Activated CD8-positive, alpha-beta T cell treated with anti-CD3 and anti-CD28 coated beads for 36 hours (primary cell): ENCODE data around the gene DRD1. TPM values are rescaled to one million over a fixed set of nuclear protein-coding genes. Genes with fewer than 3 reads are reported as not detected.
"Not testable (repeated sequence)": the region's sequence is repeated elsewhere in the genome, so short reads cannot be mapped to it uniquely, and the experiment has no call there.

Experiments used
- ATAC-seq: fragments of 200-7000 bp; cut with Tn5 transposase; one replicate; pipeline ENCODE4 v1.10.0; 2021; ENCODE audit warnings: mild to moderate bottlenecking, moderate library complexity
- CTCF ChIA-PET: fragments of 350-600 bp; sonication (Branson Sonifier 250); formaldehyde crosslinking; loops from one replicate; lab custom pipeline; 2021; ENCODE audit warnings: antibody characterized with exemption; lab: Charles Lee
- POLR2A ChIA-PET: fragments of 350-600 bp; sonication (Branson Sonifier 250); formaldehyde crosslinking; loops from one replicate; lab custom pipeline; 2021; ENCODE audit warnings: antibody characterized with exemption; lab: Charles Lee
- DNase-seq: peaks from one replicate; pipeline ENCODE4 v3.0.0-alpha.2; 2020
- H3K27ac Mint-ChIP-seq: one replicate; pipeline ENCODE4 v1.8.0; 2021; ENCODE audit warnings: mild to moderate bottlenecking, mixed read lengths
- H3K27me3 Mint-ChIP-seq: one replicate; pipeline ENCODE4 v1.8.0; 2021; ENCODE audit warnings: mixed read lengths
- H3K36me3 Mint-ChIP-seq: one replicate; pipeline ENCODE4 v1.8.0; 2021; ENCODE audit warnings: low read depth, mixed read lengths
- H3K4me1 Mint-ChIP-seq: one replicate; pipeline ENCODE4 v1.8.0; 2021; ENCODE audit warnings: low read depth, mixed read lengths
- H3K4me3 Mint-ChIP-seq: one replicate; pipeline ENCODE4 v1.8.0; 2021; ENCODE audit warnings: mild to moderate bottlenecking, moderate library complexity, mixed read lengths
- H3K9me3 Mint-ChIP-seq: one replicate; pipeline ENCODE4 v1.8.0; 2021; ENCODE audit warnings: mixed read lengths
- CTCF ChIP-seq: fragments of 200-600 bp; IDR thresholded peaks from one replicate; pipeline ENCODE4 v1.8.0; 2022; ENCODE audit warnings: antibody characterized with exemption, mild to moderate bottlenecking
- intact Hi-C: fragments of 100-400 bp; cut with micrococcal nuclease; formaldehyde crosslinking; loops from one replicate; pipeline ENCODE4 v1.10.0; 2022
- total RNA-seq, 2 experiments: library from RNA; stranded (reverse); gene quantifications; one replicate each; pipeline ENCODE4 v1.2.3, GENCODE V29; 2021

Gene DRD1
- total RNA-seq, 2 experiments from 2014 or later: not detected

GRCh38 chr5:175447571-175447970, 3.6 kb upstream of the DRD1 start:
- H3K9me3 Mint-ChIP-seq: no peaks in the 10 kb centered on the region
- intact Hi-C loops: no loop called here
- no peak for TF ChIP-seq CTCF
- ChIA-PET CTCF (interaction anchor here (2.3 kb wide), 1 partner anchor 17 kb away, joined by 11 read pairs; no protein-coding TSS in a partner anchor), POLR2A (interaction anchor here (0.7 kb wide), 1 partner anchor 464 kb away, joined by 3 read pairs; no protein-coding TSS in a partner anchor)
- H3K4me1 Mint-ChIP-seq: peaks cover 5% of the 10 kb centered on the region
- peaks cover 39% of the 10 kb centered on the region for H3K27me3 Mint-ChIP-seq
- no peak for DNase-seq
- H3K4me3 Mint-ChIP-seq: no peak overlapping the region
- ATAC-seq: no peak
- no peaks in the 10 kb centered on the region for H3K36me3 Mint-ChIP-seq
- no peak overlapping the region for H3K27ac Mint-ChIP-seq

GRCh38 chr5:175446378-175446777, 2.4 kb upstream of the DRD1 start:
- DNase-seq, intact Hi-C loops, H3K27ac Mint-ChIP-seq, CTCF ChIA-PET, POLR2A ChIA-PET, H3K4me3 Mint-ChIP-seq, H3K36me3 Mint-ChIP-seq, H3K4me1 Mint-ChIP-seq, H3K9me3 Mint-ChIP-seq, ATAC-seq: not testable (repeated sequence)
- H3K27me3 Mint-ChIP-seq: peaks cover 47% of the 10 kb centered on the region

- ChIA-PET CTCF (interaction anchor here (1.0 to 2.9 kb wide), 6 partner anchors 14 to 494 kb away, joined by 3 to 14 read pairs (median 4); no protein-coding TSS in a partner anchor), POLR2A (no interaction called here)
- ATAC-seq: no peak
- intact Hi-C loops: loop anchor here (5.0 kb wide), 1 partner anchor 493 kb away; no protein-coding TSS in a partner anchor
- Mint-ChIP-seq H3K36me3 (no peaks in the 10 kb centered on the region), H3K27ac (no peak overlapping the region), H3K27me3 (peaks cover 55% of the 10 kb centered on the region), H3K4me1 (peaks cover 5% of the 10 kb centered on the region), H3K4me3 (peak overlapping the region; percentile 42), H3K9me3 (no peaks in the 10 kb centered on the region)
- peak; percentile 61 for TF ChIP-seq CTCF
- peak; percentile 17 for DNase-seq
Observed at GRCh38 chr5:175444905-175445456, 999 bp upstream of the DRD1 start.

- Mint-ChIP-seq H3K4me3 (no peak overlapping the region), H3K9me3 (no peaks in the 10 kb centered on the region), H3K36me3 (no peaks in the 10 kb centered on the region), H3K27ac (no peak overlapping the region), H3K4me1 (peaks cover 5% of the 10 kb centered on the region), H3K27me3 (peaks cover 59% of the 10 kb centered on the region)
- ATAC-seq: no peak
- DNase-seq: no peak
- intact Hi-C loops: loop anchor here (5.0 kb wide), 1 partner anchor 491 kb away; no protein-coding TSS in a partner anchor
- ChIA-PET CTCF (interaction anchor here (0.8 to 2.9 kb wide), 13 partner anchors 12 to 695 kb away, joined by 3 to 14 read pairs (median 3); no protein-coding TSS in a partner anchor), POLR2A (no interaction called here)
- TF ChIP-seq CTCF: no peak
Observed at GRCh38 chr5:175443514-175444059, 395 bp downstream of the DRD1 start.

GRCh38 chr5:175438234-175438857, 5.6 kb downstream of the DRD1 start:
- Mint-ChIP-seq H3K9me3 (no peaks in the 10 kb centered on the region), H3K36me3 (no peaks in the 10 kb centered on the region), H3K27me3 (peaks cover 39% of the 10 kb centered on the region), H3K4me1 (no peaks in the 10 kb centered on the region), H3K27ac (no peak overlapping the region), H3K4me3 (no peak overlapping the region)
- intact Hi-C loops: no loop called here
- POLR2A ChIA-PET: no interaction called here
- TF ChIP-seq CTCF: no peak
- no peak for DNase-seq
- CTCF ChIA-PET: no interaction called here
- ATAC-seq: no peak
